Activated CD4-positive, alpha-beta T cell treated with anti-CD3 and anti-CD28 coated beads, Interleukin-2, amount 50 U/mL, for 24 hours (primary cell): ENCODE data around the gene CDC42EP4.

Source experiments
- DNase-seq, 2 donors: peaks; one replicate each; pipeline ENCODE4 v3.0.0-alpha.2; 2020; ENCODE audit warnings: low read depth in 1 of 2, low spot score in 1 of 2

Gene CDC42EP4, protein sequence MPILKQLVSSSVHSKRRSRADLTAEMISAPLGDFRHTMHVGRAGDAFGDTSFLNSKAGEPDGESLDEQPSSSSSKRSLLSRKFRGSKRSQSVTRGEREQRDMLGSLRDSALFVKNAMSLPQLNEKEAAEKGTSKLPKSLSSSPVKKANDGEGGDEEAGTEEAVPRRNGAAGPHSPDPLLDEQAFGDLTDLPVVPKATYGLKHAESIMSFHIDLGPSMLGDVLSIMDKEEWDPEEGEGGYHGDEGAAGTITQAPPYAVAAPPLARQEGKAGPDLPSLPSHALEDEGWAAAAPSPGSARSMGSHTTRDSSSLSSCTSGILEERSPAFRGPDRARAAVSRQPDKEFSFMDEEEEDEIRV

DNA sequence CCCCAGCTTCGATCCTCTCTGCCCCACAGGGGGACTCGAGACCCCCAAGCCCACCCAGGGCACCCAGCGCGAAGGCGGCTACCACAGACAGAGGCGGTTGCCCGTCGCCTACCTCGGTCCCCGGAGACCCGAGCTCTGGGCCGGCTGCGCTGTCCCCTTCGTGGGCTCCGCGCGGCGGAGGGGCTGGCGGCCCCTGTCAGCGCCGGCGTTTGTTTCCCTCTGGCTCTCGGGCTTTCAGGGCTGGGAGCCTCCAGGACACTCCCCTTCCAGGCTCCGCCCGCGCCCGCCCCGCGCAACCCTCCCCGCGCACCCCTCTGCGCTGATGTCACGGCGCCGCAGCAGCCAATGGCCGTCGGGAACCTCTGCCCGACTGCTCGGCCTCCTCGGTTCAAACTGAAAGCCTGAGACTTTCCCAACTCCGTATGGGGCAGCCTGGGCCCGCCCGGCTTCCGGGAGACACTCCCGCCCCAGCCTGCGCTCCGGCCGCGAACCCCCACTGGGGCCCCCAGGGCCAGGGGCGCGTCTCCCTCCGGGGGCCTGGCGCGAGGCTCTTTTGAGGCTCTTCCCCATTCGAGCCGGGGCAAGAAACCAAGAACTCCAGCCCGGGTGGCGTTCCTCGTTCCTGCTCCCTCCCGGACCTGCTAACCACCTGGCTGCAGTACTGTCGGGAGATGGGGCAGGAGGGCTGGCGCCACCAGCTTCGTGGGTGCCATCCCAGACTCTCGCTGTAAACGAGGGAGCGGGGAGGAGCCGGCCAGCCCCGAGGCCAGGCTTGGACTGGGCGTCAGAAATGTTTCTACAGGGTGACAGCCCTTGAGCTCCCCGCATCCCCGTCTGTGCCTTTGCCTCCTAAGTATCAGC, at the start of gene CDC42EP4:
Gene CDC42EP4, minus strand, starts transcription at position 221 of the 861 bp plus-strand sequence. CDS start 25,501 bp downstream, outside the sequence.
- peak; percentile 73 to 76 for DNase-seq

DNA sequence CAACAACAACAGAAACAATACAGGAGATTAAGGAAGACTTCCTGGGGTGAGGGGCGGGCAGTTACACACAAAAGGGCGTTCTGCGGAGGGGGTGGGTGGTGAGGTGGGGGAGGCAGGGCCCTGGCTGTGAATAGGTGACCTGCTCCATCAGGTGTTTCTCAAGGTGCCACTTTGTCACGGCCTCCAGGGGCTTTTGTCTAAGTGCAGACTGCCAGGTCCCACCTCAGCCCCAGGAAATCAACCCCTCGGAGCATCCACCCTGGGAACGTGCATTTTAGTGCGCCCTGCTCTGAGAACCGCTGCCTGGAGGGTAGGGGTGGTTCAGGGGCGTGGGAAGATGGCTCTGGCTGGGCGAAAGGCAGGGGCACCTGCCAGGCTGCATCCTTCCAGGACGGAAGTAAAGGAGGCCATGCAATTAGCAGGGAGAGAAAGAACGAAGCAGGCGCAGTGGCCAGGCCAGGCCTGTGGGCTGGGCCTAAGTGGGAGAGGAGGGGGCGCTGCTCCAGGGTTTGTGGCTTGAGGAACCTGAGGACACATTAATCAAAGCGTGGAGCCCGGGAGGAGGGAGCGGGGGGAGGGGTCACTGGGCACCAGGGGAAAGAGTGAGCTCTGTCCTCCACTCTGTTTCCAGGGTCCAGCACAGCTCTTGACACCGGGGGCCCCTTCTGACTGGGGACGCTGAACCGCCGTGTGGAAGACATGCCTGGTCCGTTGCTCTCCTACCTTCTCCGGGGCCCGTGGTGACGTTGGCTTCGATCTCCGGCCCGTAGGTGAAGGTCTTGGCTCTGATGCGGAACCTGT, 49.4 kb upstream of the CDC42EP4 start:
- DNase-seq = no peak

DNA sequence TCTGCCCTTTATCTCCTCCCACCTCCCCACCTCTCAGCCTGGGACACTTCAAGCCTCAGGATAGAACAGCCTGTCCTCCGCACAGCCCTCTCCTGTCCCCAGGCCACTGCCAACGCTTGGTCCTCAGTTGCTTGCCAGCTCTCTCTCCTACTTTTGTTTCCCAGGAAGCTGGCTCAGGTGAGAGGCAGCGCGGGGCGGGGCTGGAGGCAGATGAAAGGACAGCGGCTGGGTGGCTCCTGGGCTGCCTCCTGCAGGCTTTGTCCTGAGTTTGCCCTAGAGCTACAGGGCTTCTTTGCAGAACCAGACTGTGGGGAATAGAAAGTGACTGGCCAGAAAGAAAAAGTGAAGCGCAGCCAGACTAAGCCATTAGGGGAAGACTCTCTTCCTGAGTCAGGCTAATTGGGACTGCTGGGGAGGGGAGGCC, 48.2 kb upstream of the CDC42EP4 start:
- DNase-seq = no peak

DNA sequence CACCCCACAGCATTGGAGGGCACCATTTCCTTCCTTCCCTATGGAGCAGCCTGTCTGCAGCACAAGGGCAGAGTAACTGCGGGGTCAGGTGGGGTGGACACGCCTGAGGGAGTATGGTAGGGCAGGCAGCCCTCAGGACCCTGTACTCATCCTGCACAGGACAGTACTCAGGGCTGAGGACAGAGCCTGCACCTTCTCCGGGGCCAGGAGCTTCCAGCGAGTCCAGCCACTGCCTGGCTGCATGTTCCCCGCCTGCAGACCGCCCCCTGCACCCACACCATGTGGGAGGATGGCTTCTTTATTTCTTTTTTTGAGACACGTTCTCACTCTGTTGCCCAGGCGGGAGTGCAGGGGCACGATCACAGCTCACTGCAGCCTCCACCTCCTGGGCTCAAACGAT, 47.6 kb upstream of the CDC42EP4 start:
- no peak for DNase-seq

DNA sequence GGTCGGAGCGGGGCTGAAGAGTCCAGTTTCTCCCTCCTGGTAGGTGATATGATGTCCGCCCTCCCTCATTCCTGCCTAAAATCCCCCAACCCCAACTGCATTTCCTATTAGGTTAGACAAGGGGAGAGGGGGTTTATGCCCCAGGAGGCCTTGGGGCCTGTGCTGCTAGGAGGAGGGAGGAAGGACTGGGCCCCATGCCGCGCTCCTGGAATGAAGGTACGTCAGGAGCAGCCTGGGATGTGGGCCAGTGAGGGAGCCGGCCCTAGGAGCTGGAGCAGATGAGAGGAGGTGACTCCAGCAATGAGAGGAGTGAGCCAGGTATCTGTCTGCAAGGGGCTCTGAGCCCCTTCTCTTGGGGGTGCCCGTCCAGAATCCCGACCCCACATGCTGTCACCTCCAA, 46.9 kb upstream of the CDC42EP4 start:
- DNase-seq = no peak

DNA sequence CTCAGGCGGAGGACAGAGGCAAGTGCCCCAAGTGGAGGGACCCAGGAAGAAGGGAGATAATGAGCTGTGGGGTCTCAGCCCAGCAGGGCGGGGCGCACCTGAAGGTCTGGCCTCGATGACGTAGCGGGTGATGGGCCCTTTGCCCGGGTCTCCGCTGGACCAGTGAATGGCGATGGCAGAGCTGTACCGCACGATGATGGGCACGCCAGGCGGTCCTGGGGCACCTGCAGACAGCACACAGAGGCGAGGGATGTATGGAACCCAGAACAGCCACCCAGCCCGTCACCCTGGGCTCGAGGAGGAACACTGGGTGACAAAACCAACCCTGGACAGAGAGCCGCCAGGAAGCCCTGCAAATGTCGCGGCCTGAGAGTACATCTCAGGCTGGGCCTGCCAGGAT, 46.2 kb upstream of the CDC42EP4 start:
- DNase-seq = no peak

DNA sequence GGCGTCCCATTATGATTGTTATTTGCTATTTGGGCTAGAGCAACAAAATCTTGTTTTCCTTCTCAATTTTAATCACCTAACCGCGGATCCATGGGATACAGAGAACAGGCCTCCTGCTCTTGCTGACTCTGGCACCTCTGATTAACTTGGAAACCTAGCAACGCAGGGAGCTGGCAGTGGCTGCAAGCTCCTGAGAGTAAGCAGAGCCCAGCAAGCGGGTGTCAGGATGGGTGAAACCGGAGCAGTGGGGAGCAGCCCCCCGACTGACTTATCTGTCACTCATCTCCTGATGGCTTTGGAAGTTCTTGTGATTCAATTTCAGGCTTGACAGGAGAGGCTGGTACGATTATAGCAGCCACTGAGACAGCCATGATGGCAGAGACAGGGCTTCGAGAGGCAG, 45.5 kb upstream of the CDC42EP4 start:
- no peak for DNase-seq

DNA sequence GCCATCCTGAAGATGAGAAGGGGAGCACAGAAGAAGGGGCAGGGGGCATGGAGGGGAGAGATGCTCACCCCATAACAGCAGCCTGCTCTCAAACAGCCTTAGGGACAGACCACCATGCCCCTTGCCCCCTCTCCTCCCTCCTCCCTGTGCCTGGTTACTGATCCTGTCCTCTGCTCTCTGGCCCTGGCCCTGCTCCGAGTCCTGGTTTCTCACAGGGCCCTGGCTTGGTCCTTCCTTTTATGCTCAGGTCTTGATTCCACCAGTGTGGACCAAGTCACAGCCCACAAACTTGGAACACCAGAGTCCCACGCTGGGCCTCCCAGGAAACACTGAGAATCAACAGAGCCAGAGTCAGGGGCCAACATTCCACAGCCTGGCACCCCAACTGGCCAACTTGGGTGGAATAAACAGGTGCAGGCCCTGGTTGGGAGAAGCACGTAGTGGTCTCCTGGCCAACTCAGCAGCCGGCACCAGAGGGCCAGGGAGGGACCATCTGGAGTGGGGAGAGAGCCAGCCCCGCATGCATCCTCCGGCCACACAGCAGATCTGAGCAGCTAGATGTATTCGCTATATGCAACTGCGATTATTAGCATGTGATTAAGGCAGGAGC, 44.9 kb upstream of the CDC42EP4 start:
- no peak for DNase-seq

DNA sequence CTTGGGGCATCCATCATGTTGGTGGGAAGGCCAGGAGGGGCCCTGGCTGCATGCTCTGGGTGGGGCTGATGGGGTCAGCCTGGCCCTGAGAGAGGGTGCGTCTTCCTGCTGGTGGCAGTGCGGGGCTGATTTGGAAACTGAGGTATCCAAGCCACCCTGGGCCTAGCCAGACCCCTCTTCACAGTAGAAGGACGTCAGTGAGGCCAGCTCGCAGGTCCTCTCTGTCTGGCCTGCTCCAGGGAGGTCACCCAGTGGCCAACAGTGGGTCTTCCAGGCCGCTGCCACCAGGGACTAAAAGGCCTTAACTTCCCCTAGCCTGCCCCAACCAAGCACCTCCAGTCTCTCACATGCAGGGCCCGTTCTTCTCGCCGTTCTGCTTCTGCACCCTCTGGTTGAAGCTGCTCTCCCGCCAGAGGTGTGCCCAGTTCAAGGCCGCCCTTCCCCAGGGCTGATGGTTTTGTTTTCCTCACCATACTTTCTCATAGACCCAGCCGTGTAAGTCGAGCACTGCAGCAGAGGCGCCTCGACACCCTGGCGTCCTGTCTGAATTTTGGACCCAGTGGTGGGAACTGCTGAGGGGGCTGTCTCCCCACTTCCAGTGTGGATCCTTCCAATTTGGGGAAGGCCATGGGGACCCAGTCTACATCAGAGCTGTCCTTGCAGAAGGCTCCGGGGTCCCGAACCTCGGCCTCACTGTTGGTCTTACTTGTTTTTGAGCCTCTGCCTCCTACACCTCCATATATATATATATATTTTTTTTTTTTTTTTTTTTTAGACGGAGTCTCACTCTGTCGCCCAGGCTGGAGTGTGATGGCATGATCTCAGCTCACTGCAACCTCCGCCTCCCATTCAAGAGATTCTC, 42.9 kb upstream of the CDC42EP4 start:
- no peak for DNase-seq

DNA sequence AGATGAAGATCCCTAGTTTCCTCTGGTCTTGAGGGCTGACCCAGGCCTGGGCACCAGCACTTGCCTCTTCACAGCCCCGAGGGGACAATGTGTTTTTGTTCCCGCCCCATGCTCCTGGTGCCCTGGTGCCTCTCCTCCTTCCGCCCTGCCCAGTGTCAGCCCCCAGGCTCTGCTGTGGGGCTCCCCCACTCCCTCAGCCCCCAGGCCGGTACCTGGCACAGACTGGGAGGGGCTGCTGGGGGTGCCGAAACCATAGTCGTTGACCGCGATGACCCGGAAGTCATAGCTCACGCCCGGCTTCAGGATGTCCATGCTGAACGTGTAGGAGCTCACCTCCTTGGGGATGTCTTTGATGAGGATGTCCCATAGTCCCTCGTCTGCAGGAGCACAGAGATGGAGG, 40.5 kb upstream of the CDC42EP4 start:
- DNase-seq = no peak

DNA sequence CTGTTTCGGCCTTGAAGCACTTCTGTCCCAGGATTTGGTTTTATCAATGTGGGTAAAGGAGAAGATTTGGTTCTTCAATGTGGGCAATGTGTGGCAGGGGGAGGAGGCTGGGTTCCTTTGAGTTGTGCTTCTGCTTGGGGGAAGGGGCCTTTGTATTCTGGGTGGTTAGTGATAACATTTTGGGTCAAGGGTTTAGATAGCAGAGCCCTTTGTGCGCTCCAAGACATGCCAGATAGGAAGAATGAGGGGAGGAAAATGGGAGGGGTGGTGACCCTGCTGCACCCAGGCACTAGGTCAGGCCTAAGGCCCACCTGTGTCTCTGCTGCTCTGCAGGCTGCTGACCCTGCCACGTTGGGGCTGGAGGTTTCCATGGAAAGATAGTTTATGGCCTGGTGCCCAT, 40.0 kb upstream of the CDC42EP4 start:
- DNase-seq = no peak

DNA sequence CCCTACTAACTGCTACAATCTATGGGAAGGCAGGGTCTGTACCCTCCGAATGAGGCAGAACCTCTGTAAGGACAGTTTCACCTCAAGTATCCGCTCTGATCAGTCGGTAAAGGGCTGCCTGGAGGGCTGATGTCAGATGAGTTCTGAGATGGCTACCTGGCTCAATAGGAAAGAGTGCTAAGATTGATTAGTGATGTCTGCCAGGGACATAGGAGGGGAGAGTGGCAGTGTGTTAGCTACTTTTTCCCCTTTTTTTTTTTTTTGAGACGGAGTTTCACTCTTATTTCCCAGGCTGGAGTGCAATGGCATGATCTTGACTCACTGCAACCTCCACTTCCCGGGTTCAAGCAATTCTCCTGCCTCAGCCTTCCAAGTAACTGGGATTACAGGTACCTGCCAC, 39.1 kb upstream of the CDC42EP4 start:
- DNase-seq = no peak

DNA sequence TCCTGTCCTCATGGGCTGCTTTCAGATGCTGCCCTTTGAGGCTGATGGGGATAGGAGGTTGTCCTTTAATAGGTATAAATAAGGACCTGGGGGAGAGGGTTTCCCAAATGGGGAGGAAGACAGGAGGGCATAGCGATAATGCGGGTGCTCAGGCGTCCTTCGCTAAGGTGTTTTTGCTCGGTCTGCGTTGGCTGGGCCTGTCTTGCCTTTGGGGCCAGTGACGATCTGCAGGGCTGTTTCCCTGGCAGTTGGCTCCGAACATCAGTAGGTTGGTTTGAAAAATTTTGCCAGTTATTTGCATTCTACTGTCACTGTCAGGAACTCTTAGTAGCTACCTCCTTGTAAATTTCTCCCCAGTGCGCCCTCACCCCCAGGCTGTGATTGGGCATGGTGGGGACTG, 37.8 kb upstream of the CDC42EP4 start:
- no peak for DNase-seq

DNA sequence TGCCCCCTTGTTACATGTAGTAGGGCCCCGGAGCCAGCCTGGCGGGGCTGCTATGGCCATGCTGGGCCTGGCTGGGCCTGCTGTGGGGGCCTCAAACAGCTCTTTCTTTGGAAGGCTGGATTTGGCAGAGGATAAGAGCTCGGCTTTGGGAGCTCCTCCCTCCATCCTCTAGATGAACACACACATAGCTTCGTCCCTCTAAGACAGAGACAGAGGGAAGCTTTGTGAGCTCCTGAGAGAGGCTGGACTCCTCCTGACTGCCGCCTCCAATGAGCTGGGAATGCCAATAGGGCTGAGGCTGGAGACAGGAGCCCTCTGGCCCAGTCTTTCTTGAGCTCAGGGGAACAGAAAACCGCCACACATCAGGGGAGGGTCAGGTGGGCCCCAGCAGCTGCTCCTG, 37.3 kb upstream of the CDC42EP4 start:
- DNase-seq = no peak

DNA sequence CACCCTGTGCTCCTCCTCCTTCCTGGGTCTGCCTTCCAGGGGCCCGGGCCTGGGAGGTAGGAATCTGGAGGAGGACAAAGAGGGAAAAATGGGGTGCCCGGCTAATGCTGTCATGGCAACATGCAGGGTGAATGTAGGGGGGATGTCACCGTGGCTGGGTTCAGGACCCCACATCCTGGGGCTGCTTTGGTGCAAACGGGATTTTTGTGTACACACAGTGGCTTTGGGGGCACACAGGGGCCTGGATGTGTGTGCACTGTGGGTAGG, 37.0 kb upstream of the CDC42EP4 start:
- DNase-seq = no peak

DNA sequence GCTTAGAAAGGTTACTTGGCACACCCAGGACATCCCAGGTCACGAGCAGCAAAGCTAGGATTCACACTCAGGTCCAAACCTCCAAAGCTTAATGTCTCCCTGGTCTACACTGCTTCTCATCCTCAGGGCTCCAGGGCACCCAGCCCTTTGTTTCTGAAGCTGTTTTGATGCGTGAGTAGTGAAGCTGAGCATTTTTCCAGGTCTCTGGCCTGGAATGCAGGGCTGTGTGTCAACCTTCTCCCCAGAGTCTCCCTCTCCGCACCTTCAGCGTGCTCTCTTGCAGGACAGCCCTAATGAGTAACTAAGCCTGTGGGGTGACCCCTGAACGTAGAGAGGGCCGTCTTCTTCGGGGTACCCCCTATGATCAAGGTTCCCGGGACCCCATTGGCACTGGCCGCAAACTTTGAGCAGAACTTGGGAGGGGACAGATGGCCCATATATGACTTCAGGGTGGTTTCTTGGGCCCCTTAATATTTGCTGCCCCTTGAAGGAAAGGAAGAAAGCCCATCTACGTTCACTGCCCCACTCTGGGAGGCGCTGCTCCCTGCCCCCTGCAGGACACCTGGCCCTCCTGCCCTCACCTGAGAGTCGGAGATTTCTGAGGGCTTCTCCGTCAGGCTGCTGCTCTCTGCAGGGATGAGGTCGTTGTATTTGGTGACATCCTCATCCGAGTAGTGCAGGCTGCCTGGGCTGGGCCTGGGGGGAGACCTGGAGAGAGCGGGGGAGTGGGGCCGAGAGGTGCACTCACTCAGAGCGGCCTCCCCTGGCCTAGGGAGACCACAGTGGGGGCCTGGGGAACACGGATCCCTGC, 36.4 kb upstream of the CDC42EP4 start:
- DNase-seq = no peak

DNA sequence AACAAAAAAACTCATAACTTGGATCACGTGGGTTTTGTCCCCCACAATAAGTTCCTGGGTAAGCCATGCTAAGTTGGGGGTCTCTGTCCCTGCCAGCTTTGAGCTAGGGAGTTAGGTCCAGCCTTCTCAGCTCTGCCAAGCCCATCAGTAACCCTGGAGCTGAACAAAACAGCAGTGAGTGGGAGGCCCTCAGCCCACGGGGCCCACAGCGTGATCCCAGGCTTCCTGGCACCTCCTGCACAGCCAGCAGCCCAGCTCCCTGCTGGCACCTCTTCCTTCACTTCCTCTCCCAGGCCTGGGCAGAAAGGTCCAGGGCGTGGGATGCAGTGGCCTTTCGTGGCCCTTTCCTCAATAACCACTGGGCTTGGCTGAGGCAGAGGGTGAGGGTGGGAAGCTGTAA, 35.5 kb upstream of the CDC42EP4 start:
- no peak for DNase-seq

DNA sequence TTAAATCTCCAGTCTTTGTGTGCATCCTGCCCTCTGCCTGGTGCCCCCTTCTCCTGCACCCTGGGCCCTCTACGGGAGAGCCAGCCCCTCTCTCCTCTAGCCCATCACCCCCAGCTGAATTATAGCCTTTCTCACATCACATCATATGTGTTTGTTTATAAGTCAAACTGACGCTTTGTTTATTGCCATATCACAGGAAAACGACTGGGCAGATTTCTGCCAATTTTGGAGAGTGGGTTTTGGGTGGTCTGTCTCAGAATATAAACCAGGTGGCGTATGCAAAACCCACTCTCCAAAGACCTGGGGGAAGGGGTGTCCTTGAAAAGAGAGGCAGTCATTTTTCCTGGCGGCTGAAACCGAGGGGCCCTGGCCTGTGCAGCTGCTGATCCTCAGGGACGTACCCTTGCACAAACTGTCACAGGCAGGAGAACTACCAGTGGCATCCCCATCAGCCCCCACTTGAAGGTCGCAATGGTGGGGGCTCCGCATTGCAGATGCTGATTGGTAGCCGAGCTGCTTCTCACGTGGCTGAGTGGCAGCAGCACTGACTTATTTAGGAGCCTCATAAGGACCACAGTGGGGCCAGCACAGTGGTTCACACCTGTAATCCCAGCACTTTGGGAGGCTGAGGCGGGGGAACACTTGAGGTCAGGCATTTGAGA, 34.8 kb upstream of the CDC42EP4 start:
- DNase-seq = no peak
